ENCODE measurements around the gene SPOCD1.

SPOCD1 gene

DNA sequence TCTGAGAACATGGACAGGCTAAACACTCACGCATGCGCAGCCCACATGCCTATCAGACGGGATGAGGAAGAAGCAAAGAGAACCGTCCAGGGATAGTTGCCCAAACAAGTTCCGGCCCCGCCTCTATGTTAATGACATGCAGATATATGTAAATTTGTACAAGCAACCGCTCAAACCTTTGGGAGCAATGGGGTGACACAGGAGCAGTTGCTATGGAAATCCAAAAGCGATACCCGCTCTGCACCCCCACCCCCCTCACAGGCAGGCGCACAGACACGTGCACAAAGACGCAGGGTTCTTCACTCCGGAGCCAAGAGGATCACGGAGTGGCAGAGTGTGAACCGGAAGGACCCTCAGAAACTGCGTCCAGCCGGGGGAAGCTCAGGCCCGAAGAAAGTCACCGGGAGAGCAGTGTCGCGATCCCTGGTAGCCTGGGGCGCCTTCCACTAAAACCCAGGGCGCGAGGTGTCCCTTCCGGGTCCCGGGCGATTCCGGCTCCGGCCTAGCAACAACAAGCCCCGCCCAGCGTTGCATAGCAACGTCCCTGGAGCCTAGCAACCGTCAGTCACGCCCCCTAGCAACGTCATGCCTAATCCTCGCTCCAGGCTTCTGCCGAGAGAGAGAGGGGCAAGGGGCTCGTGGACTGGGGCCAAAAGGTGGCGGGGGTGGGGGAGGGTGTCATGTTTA, 27.5 kb downstream of the SPOCD1 start:
- DNase-seq (ENCODE audit: low read depth in 1 of 2, low spot score in 1 of 2): peak; percentile 73 to 81

GRCh38 chr1:31787786-31788137, 28.1 kb downstream of the SPOCD1 start:
- DNase-seq (ENCODE audit: low read depth in 1 of 2, low spot score in 1 of 2): no peak

- peak in 1 of 2 donors; percentile 0 for DNase-seq (ENCODE audit: low read depth in 1 of 2, low spot score in 1 of 2)
Measured at GRCh38 chr1:31787261-31787660, 28.6 kb downstream of the SPOCD1 start.

DNA sequence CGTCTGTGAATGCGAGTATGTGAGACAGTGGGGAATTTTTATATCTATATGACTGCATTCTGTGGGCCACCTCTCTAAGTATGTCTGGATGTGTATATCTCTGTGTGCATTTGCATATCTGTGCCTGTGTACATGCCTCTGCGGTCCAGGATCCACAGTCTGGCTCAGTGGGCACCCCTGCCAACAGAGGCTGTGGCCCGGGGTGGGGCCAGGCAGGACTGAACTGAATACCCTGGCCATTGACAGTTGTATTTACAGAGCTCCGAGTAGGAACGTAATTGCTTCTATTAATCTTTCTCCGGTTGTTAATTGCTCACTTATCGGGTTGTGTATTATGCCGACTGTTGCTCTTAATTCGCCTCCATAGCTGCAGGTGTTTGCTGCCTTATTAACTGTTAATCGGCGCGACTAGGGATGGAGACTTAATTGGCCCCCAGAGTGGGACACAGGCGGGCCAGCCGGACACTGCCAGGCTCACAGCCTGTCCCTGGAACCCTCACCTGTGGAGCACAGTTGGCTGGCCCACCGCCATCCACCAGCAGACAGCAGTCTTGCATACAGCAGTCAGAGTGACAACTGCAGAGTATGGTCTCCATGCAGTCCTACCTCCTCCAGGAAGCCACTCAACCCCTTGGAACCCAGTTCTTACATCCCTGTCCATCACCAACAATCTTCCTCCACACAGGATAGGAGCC, 29.3 kb downstream of the SPOCD1 start:
- DNase-seq (ENCODE audit: low read depth in 1 of 2, low spot score in 1 of 2): peak in 1 of 2 donors; percentile 1

DNA sequence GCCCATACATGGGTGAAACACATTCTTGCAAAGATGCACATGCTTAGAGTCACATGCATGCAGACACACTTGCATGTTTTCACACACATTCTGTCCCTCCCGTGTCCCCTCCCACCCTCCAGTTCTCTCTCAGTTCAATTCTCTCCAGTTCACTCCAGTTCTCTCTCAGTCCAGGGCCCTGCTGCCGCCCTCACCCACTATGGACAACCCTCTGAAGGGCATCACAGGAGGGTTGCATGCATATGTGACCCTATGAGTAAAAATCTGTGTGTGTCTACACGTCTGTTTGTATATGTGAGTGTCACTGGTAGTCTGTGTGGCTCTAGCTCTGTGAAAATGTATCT, 29.9 kb downstream of the SPOCD1 start:
- DNase-seq (ENCODE audit: low read depth in 1 of 2, low spot score in 1 of 2): no peak

- DNase-seq (ENCODE audit: low read depth in 1 of 2, low spot score in 1 of 2): peak in 1 of 2 donors; percentile 1
Measured at GRCh38 chr1:31785020-31785946, 30.5 kb downstream of the SPOCD1 start.

DNA sequence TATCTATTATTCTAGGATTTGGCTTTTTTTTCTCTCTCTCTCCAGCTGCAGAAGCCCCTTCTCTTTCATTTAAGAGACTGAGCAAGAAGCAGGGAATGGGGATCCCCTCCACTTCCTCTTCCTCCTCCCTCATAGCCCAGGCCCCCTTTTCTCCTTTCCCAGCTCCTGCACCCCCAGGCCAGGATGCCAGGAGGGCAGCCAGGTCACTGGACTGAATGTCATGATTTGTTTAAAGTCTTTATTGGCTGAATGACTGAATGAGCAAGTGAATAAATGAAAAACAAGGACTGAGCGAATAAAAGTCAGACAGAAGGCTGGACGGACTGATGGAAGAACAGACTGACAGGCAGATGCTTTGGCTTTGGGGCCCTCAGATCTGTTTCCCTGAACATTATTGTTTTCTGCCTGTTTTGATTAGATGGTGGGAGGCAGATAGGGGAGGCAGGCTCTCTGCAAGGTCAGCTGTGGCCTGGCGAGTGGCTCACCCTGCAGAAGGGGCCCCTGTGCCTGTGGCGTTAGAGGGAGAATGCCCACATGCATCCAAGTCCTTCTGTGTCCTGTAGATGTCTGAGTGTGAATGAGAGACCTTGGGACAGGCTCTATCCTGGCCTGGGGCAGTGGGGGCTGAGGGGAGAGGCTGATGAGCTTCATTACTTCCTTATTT, 31.3 kb downstream of the SPOCD1 start:
- DNase-seq (ENCODE audit: low read depth in 1 of 2, low spot score in 1 of 2): no peak

DNA sequence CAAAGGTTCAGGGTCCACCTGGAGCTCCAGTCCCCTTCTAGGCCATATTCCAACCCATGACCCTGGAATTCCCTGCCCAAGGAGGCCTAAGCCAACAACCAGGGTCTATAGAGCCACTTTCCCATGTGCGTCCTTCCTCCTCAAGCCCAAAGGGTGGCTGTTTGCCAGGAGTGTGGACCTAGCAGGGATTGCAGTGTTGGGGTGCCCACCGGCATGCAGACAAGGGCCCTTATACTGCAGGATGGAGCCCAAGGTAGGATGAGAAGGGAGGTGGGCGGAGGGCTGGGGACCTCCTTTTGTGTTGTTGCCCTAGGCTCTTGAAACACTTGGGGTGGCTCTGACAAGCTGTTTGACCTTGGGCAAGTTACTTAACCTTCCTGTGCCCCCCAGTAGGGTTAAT, 32.0 kb downstream of the SPOCD1 start:
- no peak for DNase-seq (ENCODE audit: low read depth in 1 of 2, low spot score in 1 of 2)

GRCh38 chr1:31782421-31783410, 33.1 kb downstream of the SPOCD1 start:
- no peak for DNase-seq (ENCODE audit: low read depth in 1 of 2, low spot score in 1 of 2)

- DNase-seq (ENCODE audit: low read depth in 1 of 2, low spot score in 1 of 2): no peak
Measured at GRCh38 chr1:31781756-31782371, 34.0 kb downstream of the SPOCD1 start.

GRCh38 chr1:31781138-31781755, 34.6 kb downstream of the SPOCD1 start:
- DNase-seq (ENCODE audit: low read depth in 1 of 2, low spot score in 1 of 2): no peak

GRCh38 chr1:31780632-31781031, 35.2 kb downstream of the SPOCD1 start:
- DNase-seq (ENCODE audit: low read depth in 1 of 2, low spot score in 1 of 2): no peak

DNA sequence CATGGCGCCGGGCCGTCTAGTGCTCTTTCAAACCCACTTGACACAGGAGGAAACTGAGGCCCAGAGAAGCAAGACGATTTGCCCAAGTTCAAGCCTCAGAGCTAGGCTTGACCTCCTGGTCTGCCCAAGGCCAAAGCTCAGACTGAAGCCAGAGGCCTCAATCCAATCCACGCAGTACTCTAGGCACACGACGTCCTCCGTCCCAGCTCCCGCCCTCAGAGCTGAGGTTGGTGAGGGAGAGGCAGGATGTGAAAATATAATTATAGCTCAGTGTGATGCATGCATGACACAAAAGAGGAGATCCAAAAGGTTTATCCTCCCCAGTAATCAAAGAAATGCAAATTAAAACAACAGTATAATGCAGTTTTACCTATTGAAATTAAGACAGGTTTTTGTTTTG, 36.1 kb downstream of the SPOCD1 start:
- DNase-seq (ENCODE audit: low read depth in 1 of 2, low spot score in 1 of 2): no peak

DNA sequence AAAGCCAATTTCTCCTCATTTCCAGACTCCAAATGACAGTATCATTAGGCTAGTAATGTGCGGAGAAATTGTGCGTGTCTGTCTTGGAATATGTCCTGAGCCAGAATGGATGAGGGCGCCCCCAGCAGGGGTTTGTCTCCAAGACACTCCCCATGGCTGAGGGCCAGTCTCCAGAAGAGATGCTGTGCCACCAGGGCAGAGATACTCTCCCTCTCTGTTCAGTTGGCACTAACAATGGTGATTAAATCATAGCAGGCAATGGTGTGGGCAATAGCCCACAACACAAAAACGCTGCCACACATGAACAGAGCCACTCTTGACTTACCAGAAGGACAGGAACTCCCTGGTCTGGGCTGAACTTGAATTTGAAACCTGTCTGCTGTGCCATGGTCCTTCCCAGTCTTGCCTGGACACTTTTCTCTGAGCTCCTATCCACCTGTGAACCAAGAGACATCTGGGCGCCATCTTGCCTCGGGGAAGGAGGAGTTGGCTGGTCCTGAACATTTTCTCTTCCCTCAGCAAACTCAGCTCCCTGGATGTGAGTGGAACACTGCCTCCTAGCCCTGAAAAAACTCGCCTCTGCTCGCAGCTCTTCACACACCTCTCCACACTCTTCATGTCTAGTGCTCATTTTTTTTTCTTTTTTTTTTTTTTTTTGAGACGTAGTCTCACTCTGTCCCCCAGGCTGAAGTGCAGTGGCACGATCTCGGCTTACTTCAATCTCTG, 36.9 kb downstream of the SPOCD1 start:
- no peak for DNase-seq (ENCODE audit: low read depth in 1 of 2, low spot score in 1 of 2)

GRCh38 chr1:31776516-31776915, 39.3 kb downstream of the SPOCD1 start:
- no peak for DNase-seq (ENCODE audit: low read depth in 1 of 2, low spot score in 1 of 2)

GRCh38 chr1:31776032-31776431, 39.8 kb downstream of the SPOCD1 start:
- DNase-seq (ENCODE audit: low read depth in 1 of 2, low spot score in 1 of 2): no peak

GRCh38 chr1:31775210-31775999, 40.4 kb downstream of the SPOCD1 start:
- DNase-seq (ENCODE audit: low read depth in 1 of 2, low spot score in 1 of 2): no peak

GRCh38 chr1:31774495-31774894, 41.3 kb downstream of the SPOCD1 start:
- no peak for DNase-seq (ENCODE audit: low read depth in 1 of 2, low spot score in 1 of 2)

Data from activated T-helper 1 cell treated with anti-CD3 and anti-CD28 coated beads, Interleukin-2, amount 50 U/mL, for 16 hours (primary cell).